GM19328 (cell line): ENCODE results near the gene PPP1R14B.
"Not testable (repeated sequence)": the region's sequence is repeated elsewhere in the genome, so short reads cannot be mapped to it uniquely, and the experiment has no call there.

ENCODE experiments used
- ATAC-seq: cut with Tn5 transposase; IDR thresholded peaks from one replicate; pipeline ENCODE4 v1.9.1; 2021; ENCODE audit warnings: mild to moderate bottlenecking, moderate library complexity; ENCODE audit not compliant: unreplicated experiment

PPP1R14B gene

GRCh38 chr11:64246621-64246870 is 197 bp downstream of the PPP1R14B start:
- not testable (repeated sequence) for ATAC-seq

- ATAC-seq: no peak
These were observed 734 bp downstream of the PPP1R14B start for GRCh38 chr11:64245797-64246620.

DNA sequence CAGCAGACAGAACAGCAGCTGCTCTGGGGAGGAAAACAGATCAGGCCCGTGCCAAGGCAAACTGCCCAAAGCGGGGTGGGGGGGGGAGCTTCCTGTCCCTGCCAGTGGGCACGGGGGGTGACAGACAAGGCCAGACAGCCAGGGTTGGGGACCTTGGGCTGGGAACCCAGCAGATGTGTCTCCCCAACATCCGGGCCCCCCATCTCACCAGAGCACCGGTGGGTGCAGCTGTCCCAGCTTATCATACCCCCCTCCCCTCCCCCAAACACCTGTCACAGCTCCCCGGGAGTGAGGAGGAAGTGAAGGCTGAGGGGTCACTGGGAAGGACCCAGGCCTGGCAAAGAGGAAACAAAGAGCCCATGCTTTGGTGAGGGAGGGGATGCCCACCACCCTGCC is 1.3 kb downstream of the PPP1R14B start:
- ATAC-seq: no peak

GRCh38 chr11:64244966-64245365 is 1.8 kb downstream of the PPP1R14B start:
- no peak for ATAC-seq

DNA sequence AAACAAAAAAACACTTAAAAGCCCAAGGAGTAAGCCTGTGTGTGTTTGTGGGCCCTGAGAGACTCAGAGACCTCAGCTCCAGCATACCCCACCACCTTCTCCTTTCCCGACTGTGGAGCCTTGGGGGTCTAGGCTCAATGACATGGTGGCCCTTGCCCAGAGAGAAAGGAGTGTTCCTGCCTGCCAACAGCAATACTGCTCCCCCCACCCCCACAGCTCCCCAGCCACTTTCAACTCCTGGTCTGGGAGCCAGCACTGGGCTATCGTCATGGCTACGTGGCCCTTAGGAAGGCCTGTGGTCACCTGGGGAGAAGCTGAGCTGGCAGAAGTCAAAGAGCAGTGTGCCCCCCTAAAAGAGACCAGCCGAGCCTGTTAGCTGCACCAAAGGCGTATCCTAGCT is 2.6 kb downstream of the PPP1R14B start:
- ATAC-seq: no peak

GRCh38 chr11:64243236-64243854 is 3.4 kb downstream of the PPP1R14B start:
- ATAC-seq: no peak

GRCh38 chr11:64241491-64242374 is 5.0 kb downstream of the PPP1R14B start:
- ATAC-seq: peak; percentile 2

GRCh38 chr11:64241241-64241490 is 5.6 kb downstream of the PPP1R14B start:
- peak; percentile 74 for ATAC-seq

- peak; percentile 56 for ATAC-seq
These were observed 6.1 kb downstream of the PPP1R14B start, which contains the start of gene FKBP2 for GRCh38 chr11:64240435-64241240. Gene FKBP2 (plus strand): TSS chr11:64241095. CDS start chr11:64242388, 1,293 bp downstream.

GRCh38 chr11:64239662-64240434 is 6.9 kb downstream of the PPP1R14B start:
- no peak for ATAC-seq

DNA sequence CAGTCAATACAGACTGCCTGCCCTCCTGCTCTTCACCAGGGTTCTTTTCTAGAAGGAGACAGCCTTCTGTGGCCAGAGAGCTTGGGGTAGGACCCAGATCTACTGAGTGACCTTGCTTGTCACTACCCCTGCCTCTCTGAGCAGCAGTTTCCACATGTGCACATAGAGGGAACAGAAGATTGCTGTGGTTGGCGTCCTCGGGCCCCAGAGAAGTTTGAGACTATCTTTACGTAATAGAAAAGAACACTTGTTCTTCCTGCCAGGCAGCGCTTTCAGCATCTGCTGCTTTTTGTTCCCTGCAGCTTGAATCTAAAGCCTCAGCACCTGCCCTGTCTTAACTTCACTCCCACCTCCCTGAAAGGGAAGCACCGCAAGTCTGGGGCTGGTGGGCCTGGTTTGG is 7.7 kb downstream of the PPP1R14B start:
- no peak for ATAC-seq

DNA sequence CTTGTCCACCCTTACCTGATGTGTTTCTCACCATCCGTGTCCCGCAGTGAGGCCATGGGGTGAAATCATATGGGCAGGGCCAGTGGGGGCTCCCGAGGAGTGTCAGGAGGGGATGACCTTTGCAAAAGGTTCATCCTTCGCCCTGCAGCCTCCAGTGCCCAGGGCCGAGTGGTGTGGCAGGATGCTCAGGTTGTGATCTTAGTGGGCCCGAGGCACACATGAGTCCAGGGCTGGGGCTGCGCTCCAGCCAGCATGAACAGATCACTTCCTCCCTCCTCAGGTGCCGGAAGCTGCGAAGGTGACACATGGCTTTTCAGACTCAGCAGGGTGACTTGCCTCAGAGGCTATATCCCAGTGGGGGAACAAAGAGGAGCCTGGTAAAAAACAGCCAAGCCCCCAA is 8.7 kb downstream of the PPP1R14B start:
- no peak for ATAC-seq

- no peak for ATAC-seq
These were observed 9.2 kb downstream of the PPP1R14B start for GRCh38 chr11:64237484-64237951.

GRCh38 chr11:64235437-64236161 is 11.1 kb downstream of the PPP1R14B start:
- ATAC-seq: no peak

- no peak for ATAC-seq
These were observed 11.9 kb downstream of the PPP1R14B start for GRCh38 chr11:64234647-64235379.

GRCh38 chr11:64233913-64234586 is 12.7 kb downstream of the PPP1R14B start, which contains the start of gene VEGFB:
Gene VEGFB (plus strand): TSS chr11:64234584. CDS start chr11:64234834, 250 bp downstream.
- ATAC-seq: no peak

GRCh38 chr11:64232967-64233315 is 13.8 kb downstream of the PPP1R14B start:
- no peak for ATAC-seq
